ENCODE results near the gene ATF6. TPM values are rescaled to one million over a fixed set of nuclear protein-coding genes. Genes with fewer than 3 reads are reported as not detected.

The ATF6 gene
- total RNA-seq, 1 donor from 2014 or later = 20.6 TPM

- TF ChIP-seq CTCF (conservative IDR thresholded peaks at IDR 0.05; ENCODE audit: low read depth, low read length) = no peak
- DNase-seq (ENCODE audit: low read depth) = no peak
- no peak overlapping the region for H3K4me3 ChIP-seq (ENCODE audit: low read depth, low read length)
These were observed 100.1 kb downstream of the ATF6 start for GRCh38 chr1:161866241-161866640.

GRCh38 chr1:161868832-161869231, 102.7 kb downstream of the ATF6 start:
- TF ChIP-seq CTCF (conservative IDR thresholded peaks at IDR 0.05; ENCODE audit: low read depth, low read length) = no peak

GRCh38 chr1:161869291-161869690, 103.2 kb downstream of the ATF6 start:
- no peak overlapping the region for H3K4me3 ChIP-seq (ENCODE audit: low read depth, low read length)
- DNase-seq (ENCODE audit: low read depth) = no peak
- TF ChIP-seq CTCF (conservative IDR thresholded peaks at IDR 0.05; ENCODE audit: low read depth, low read length) = no peak

More at GRCh38 chr1:161868832-161869231, 102.7 kb downstream of the ATF6 start:
- no peak for DNase-seq (ENCODE audit: low read depth)
- no peak overlapping the region for H3K4me3 ChIP-seq (ENCODE audit: low read depth, low read length)

- no peak for DNase-seq (ENCODE audit: low read depth)
- no peak overlapping the region for H3K4me3 ChIP-seq (ENCODE audit: low read depth, low read length)
- TF ChIP-seq CTCF (conservative IDR thresholded peaks at IDR 0.05; ENCODE audit: low read depth, low read length) = no peak
These were observed 106.4 kb downstream of the ATF6 start for GRCh38 chr1:161872506-161872905.

- no peak overlapping the region for H3K4me3 ChIP-seq (ENCODE audit: low read depth, low read length)
- no peak for DNase-seq (ENCODE audit: low read depth)
- no peak for TF ChIP-seq CTCF (conservative IDR thresholded peaks at IDR 0.05; ENCODE audit: low read depth, low read length)
These were observed 113.1 kb downstream of the ATF6 start for GRCh38 chr1:161879261-161879660.

- DNase-seq (ENCODE audit: low read depth) = no peak
- no peak overlapping the region for H3K4me3 ChIP-seq (ENCODE audit: low read depth, low read length)
- TF ChIP-seq CTCF (conservative IDR thresholded peaks at IDR 0.05; ENCODE audit: low read depth, low read length) = no peak
These were observed 118.4 kb downstream of the ATF6 start for GRCh38 chr1:161884475-161884874.

GRCh38 chr1:161885003-161885402, 118.9 kb downstream of the ATF6 start:
- TF ChIP-seq CTCF (conservative IDR thresholded peaks at IDR 0.05; ENCODE audit: low read depth, low read length) = no peak
- no peak for DNase-seq (ENCODE audit: low read depth)
- no peak overlapping the region for H3K4me3 ChIP-seq (ENCODE audit: low read depth, low read length)

All from epithelial cell of proximal tubule (primary cell).